Measurements from ENCODE around the gene CTBP2. TPM values are rescaled to one million over a fixed set of nuclear protein-coding genes. Genes with fewer than 3 reads are reported as not detected.

CTBP2 gene
- total RNA-seq, 2 donors from 2014 or later, result 75.3 to 109 TPM

DNA sequence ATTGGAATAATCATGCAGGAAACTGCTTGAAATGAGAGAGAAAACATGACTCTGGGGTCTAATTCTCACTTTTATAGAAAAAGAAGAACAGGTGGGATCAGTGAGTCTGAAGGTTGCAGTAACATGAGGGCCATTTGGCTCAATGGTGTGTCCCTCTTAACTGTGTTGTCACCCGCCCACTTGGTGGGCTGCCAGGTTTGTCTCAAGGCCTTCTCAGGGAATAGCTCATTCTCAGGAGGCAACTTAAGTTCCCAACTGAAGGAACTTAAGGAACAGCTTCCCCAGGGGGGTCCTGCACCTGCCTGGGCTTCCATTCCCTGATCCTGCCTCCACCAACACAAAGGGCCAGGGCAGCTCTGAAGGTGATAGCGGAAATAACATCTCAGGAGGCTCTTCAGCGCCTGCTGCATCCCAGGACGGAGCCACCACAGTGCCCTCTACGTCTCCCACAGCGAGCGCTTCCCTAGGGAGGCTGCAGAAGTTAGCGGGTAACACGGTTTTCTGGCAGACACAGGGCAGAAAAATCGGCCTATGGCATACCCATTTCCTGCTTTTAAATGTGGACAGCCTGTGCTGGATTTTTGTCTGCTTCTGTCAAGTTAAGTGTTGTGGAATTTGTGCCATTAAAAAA lies 129.7 kb downstream of the CTBP2 start:
- Histone ChIP-seq H3K9me3 (ENCODE audit: control insufficient read depth, low read length) (no peaks in the 10 kb centered on the region), H3K9ac (ENCODE audit: extremely low read depth, low read length, poor library complexity, severe bottlenecking) (no peak overlapping the region), H3K27ac (ENCODE audit: low read depth, low read length) (no peak overlapping the region), H3K36me3 (ENCODE audit: control insufficient read depth, insufficient read depth, low read length) (peaks cover 14% of the 10 kb centered on the region), H3K27me3 (ENCODE audit: control insufficient read depth, insufficient read depth, low read length, poor library complexity, severe bottlenecking) (no peaks in the 10 kb centered on the region), H3K4me3 (ENCODE audit: low read length) (no peak overlapping the region), H3K4me1 (ENCODE audit: control insufficient read depth, insufficient read depth, low read length) (peaks cover 15% of the 10 kb centered on the region)
- 86 to 91% methylated on average over 9 to 10 of the region's 10 CpGs for WGBS, 2 experiments (ENCODE audit: insufficient coverage in 1 of 2, insufficient read length in 1 of 2)
- no peaks in the 10 kb centered on the region for H3K27me3 Mint-ChIP-seq (ENCODE audit: insufficient read depth)
- peaks cover 36% of the 10 kb centered on the region for H3K36me3 Mint-ChIP-seq (ENCODE audit: low read depth)
- H3K4me1 Mint-ChIP-seq, result peaks cover 33% of the 10 kb centered on the region
- DNase-seq, result no peak
- TF ChIP-seq, protein P1, sequence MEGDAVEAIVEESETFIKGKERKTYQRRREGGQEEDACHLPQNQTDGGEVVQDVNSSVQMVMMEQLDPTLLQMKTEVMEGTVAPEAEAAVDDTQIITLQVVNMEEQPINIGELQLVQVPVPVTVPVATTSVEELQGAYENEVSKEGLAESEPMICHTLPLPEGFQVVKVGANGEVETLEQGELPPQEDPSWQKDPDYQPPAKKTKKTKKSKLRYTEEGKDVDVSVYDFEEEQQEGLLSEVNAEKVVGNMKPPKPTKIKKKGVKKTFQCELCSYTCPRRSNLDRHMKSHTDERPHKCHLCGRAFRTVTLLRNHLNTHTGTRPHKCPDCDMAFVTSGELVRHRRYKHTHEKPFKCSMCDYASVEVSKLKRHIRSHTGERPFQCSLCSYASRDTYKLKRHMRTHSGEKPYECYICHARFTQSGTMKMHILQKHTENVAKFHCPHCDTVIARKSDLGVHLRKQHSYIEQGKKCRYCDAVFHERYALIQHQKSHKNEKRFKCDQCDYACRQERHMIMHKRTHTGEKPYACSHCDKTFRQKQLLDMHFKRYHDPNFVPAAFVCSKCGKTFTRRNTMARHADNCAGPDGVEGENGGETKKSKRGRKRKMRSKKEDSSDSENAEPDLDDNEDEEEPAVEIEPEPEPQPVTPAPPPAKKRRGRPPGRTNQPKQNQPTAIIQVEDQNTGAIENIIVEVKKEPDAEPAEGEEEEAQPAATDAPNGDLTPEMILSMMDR (conservative IDR thresholded peaks at IDR 0.05), result no peak
- no peak overlapping the region for H3K27ac Mint-ChIP-seq
- H3K9me3 Mint-ChIP-seq, result no peaks in the 10 kb centered on the region
- H3K4me3 Mint-ChIP-seq, result no peak overlapping the region

- Histone ChIP-seq H3K4me1 (ENCODE audit: control insufficient read depth, insufficient read depth, low read length) (peaks cover 11% of the 10 kb centered on the region), H3K27ac (ENCODE audit: low read depth, low read length) (no peak overlapping the region), H3K4me3 (ENCODE audit: low read length) (no peak overlapping the region), H3K9ac (ENCODE audit: extremely low read depth, low read length, poor library complexity, severe bottlenecking) (no peak overlapping the region), H3K27me3 (ENCODE audit: control insufficient read depth, insufficient read depth, low read length, poor library complexity, severe bottlenecking) (no peaks in the 10 kb centered on the region), H3K36me3 (ENCODE audit: control insufficient read depth, insufficient read depth, low read length) (peaks cover 18% of the 10 kb centered on the region), H3K9me3 (ENCODE audit: control insufficient read depth, low read length) (no peaks in the 10 kb centered on the region)
- TF ChIP-seq, protein P1 (conservative IDR thresholded peaks at IDR 0.05), result no peak
- Mint-ChIP-seq H3K4me1 (peaks cover 32% of the 10 kb centered on the region), H3K4me3 (no peak overlapping the region), H3K27me3 (ENCODE audit: insufficient read depth) (no peaks in the 10 kb centered on the region), H3K27ac (peak overlapping the region; percentile 87), H3K36me3 (ENCODE audit: low read depth) (peaks cover 42% of the 10 kb centered on the region), H3K9me3 (no peaks in the 10 kb centered on the region)
- 94 to 98% methylated on average over 6 to 7 of the region's 7 CpGs for WGBS, 2 experiments (ENCODE audit: insufficient coverage in 1 of 2, insufficient read length in 1 of 2)
- DNase-seq, result no peak
Measured at GRCh38 chr10:125029584-125030242, 130.7 kb downstream of the CTBP2 start.

- Histone ChIP-seq H3K36me3 (ENCODE audit: control insufficient read depth, insufficient read depth, low read length) (peaks cover 14% of the 10 kb centered on the region), H3K9me3 (ENCODE audit: control insufficient read depth, low read length) (no peaks in the 10 kb centered on the region), H3K27ac (ENCODE audit: low read depth, low read length) (no peak overlapping the region), H3K27me3 (ENCODE audit: control insufficient read depth, insufficient read depth, low read length, poor library complexity, severe bottlenecking) (no peaks in the 10 kb centered on the region), H3K4me3 (ENCODE audit: low read length) (no peak overlapping the region), H3K9ac (ENCODE audit: extremely low read depth, low read length, poor library complexity, severe bottlenecking) (no peak overlapping the region), H3K4me1 (ENCODE audit: control insufficient read depth, insufficient read depth, low read length) (peaks cover 11% of the 10 kb centered on the region)
- Mint-ChIP-seq H3K4me1 (peaks cover 36% of the 10 kb centered on the region), H3K27me3 (ENCODE audit: insufficient read depth) (no peaks in the 10 kb centered on the region), H3K27ac (peak overlapping the region; percentile 34), H3K4me3 (no peak overlapping the region), H3K9me3 (no peaks in the 10 kb centered on the region), H3K36me3 (ENCODE audit: low read depth) (peaks cover 49% of the 10 kb centered on the region)
- TF ChIP-seq, protein P1 (conservative IDR thresholded peaks at IDR 0.05), result no peak
- DNase-seq, result no peak
- 86 to 89% methylated on average over 8 to 17 of the region's 17 CpGs for WGBS, 2 experiments (ENCODE audit: insufficient coverage in 1 of 2, insufficient read length in 1 of 2)
Measured at GRCh38 chr10:125027871-125028869, 132.2 kb downstream of the CTBP2 start.

Measured in endodermal cell (in vitro differentiated cells).